ENCODE measurements around the gene TPST1. TPM values are rescaled to one million over a fixed set of nuclear protein-coding genes. Genes with fewer than 3 reads are reported as not detected.
"Not testable (repeated sequence)": the region's sequence is repeated elsewhere in the genome, so short reads cannot be mapped to it uniquely, and the experiment has no call there.

The TPST1 gene
- total RNA-seq, 4 donors from 2014 or later: 5.2 to 20.0 (median 8.2) TPM

DNA sequence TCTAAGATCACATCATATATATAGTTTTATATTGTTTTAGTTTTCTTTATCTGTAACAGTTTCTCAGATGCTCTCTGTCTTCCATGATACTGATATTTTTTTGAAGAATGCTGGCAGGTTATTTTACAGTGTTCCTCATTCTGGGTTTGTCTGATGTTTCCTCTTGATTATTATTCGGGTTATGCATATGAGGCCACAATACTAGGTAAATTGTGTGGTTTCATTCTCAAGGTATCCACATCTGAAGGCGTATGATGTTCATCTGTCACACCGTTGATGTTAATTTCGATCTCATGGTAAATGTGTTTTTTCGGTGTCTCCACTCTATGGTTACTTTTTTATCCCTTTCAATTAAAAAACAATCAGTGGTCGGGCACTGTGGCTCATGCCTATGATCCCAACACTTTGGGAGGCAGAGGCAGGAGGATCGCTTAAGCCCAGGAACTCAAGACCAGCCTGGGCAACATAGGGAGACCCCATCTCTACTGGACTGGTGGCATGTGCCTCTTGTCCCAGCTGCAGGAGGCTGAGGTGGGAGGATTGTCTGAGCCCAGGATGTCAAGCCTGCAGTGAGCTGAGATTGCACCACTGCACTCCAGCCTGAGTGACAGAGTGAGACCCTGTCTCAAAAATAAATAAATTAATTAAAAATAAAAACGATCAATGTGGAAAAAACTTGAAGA, 108.9 kb downstream of the TPST1 start:
- TF ChIP-seq EP300 (IDR thresholded peaks at IDR 0.05): no peak
- TF ChIP-seq POLR2A (IDR thresholded peaks at IDR 0.05): no peak
- TF ChIP-seq, protein P1, sequence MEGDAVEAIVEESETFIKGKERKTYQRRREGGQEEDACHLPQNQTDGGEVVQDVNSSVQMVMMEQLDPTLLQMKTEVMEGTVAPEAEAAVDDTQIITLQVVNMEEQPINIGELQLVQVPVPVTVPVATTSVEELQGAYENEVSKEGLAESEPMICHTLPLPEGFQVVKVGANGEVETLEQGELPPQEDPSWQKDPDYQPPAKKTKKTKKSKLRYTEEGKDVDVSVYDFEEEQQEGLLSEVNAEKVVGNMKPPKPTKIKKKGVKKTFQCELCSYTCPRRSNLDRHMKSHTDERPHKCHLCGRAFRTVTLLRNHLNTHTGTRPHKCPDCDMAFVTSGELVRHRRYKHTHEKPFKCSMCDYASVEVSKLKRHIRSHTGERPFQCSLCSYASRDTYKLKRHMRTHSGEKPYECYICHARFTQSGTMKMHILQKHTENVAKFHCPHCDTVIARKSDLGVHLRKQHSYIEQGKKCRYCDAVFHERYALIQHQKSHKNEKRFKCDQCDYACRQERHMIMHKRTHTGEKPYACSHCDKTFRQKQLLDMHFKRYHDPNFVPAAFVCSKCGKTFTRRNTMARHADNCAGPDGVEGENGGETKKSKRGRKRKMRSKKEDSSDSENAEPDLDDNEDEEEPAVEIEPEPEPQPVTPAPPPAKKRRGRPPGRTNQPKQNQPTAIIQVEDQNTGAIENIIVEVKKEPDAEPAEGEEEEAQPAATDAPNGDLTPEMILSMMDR (IDR thresholded peaks at IDR 0.05): no peak
- TF ChIP-seq POLR2AphosphoS5 (IDR thresholded peaks at IDR 0.05): no peak
- H3K9me3 ChIP-seq: no peaks in the 10 kb centered on the region
- 85% methylated on average over 8 of the region's 8 CpGs for WGBS

DNA sequence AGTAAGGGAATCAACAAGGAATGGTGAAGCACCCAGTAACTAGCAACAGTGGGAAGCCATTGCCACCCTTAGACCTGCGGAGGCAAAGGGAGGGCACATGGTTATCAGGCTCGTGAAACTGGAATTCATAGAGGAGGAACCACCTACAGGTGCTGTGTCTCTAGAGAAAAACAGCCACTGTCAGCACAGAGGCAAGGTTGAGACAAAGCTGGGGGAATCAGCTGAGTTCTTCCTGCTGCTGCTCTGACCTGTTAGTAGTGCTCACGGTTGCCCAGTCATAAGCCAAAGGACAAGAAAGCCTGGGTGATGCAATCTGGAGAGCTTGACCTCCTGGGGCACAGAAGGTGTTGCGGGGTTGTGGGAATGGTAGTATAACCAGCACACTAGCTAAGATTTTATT, 110.1 kb downstream of the TPST1 start:
- Histone ChIP-seq H3K4me1 (no peaks in the 10 kb centered on the region), H3K27ac (no peak overlapping the region), H3K4me3 (no peak overlapping the region), H3K9me3 (no peaks in the 10 kb centered on the region), H3K27me3 (no peaks in the 10 kb centered on the region), H3K36me3 (no peaks in the 10 kb centered on the region)
- TF ChIP-seq POLR2A (IDR thresholded peaks at IDR 0.05): no peak
- TF ChIP-seq EP300 (IDR thresholded peaks at IDR 0.05): no peak
- no peak for TF ChIP-seq POLR2AphosphoS5 (IDR thresholded peaks at IDR 0.05)
- TF ChIP-seq, protein P1 (IDR thresholded peaks at IDR 0.05): no peak
- DNase-seq (ENCODE audit: low spot score in 2 of 2): no peak
- whole genome bisulfite sequencing: 89% methylated on average over 3 of the region's 4 CpGs

More for the DNA sequence above, 108.9 kb downstream of the TPST1 start:
- Histone ChIP-seq H3K27me3 (no peaks in the 10 kb centered on the region), H3K4me1 (no peaks in the 10 kb centered on the region), H3K27ac (no peak overlapping the region), H3K36me3 (no peaks in the 10 kb centered on the region), H3K4me3 (no peak overlapping the region)
- DNase-seq (ENCODE audit: low spot score in 2 of 2): no peak

DNA sequence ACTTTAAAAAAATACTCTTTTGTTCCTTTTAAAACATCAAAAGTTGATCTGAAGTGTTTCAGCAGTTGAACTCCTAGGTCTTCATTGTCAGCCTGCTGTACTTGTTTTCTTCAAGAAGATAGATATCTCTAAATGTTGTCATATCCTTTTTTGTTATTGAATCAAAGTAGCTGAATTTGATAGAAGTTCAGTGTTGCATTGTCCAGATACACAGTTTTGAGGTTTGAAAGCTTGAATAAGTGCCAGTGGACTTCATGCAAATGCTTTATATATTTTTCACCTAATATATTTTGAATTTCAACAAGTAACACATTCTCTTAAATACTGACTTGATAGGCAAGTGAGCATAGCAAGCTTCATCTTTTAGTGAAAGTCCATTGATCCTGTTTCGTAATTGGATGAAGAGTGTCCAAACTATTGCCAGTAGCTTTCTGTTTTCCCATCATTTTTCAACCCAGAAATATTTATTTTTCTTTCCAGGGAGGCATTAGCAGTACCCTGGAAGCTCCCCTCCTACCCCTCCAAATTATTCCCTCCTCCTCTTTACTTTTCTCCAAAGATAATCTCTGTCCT, 114.4 kb downstream of the TPST1 start:
- H3K27me3 ChIP-seq: no peaks in the 10 kb centered on the region
- H3K36me3 ChIP-seq: no peaks in the 10 kb centered on the region
- TF ChIP-seq POLR2AphosphoS5 (IDR thresholded peaks at IDR 0.05) (no peak), EP300 (IDR thresholded peaks at IDR 0.05) (no peak), POLR2A (IDR thresholded peaks at IDR 0.05) (no peak)
- TF ChIP-seq, protein P1 (IDR thresholded peaks at IDR 0.05): no peak
- WGBS: 86% methylated on average over 1 of the region's 1 CpG
- H3K9me3 ChIP-seq: no peaks in the 10 kb centered on the region
- H3K27ac ChIP-seq: no peak overlapping the region
- no peak for DNase-seq (ENCODE audit: low spot score in 2 of 2)
- H3K4me3 ChIP-seq: no peak overlapping the region
- no peaks in the 10 kb centered on the region for H3K4me1 ChIP-seq

DNA sequence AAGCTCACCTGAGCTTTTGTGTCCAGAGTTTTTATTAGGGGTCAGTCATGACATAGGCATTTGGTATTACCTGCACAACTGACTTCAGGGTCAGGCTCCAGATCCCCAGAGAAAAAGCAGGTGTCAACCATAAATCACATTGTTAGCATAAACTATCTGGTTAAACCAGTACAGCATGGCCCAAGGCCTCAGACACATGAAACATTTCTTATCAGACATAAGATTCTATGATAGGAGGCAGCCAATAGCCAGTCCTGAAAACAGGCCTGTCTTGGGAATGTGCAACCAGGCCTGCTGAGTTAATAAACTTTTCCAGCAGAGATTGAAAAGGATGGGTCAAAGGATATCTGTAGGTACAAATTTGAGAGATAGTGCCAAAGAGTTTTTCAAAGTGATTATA, 116.1 kb downstream of the TPST1 start:
- TF ChIP-seq POLR2A (IDR thresholded peaks at IDR 0.05) (no peak), EP300 (IDR thresholded peaks at IDR 0.05) (no peak), POLR2AphosphoS5 (IDR thresholded peaks at IDR 0.05) (no peak)
- TF ChIP-seq, protein P1 (IDR thresholded peaks at IDR 0.05): no peak
- Histone ChIP-seq H3K9me3 (no peaks in the 10 kb centered on the region), H3K27ac (no peak overlapping the region), H3K4me3 (no peak overlapping the region), H3K36me3 (no peaks in the 10 kb centered on the region), H3K27me3 (no peaks in the 10 kb centered on the region), H3K4me1 (no peaks in the 10 kb centered on the region)
- no peak for DNase-seq (ENCODE audit: low spot score in 2 of 2)

DNA sequence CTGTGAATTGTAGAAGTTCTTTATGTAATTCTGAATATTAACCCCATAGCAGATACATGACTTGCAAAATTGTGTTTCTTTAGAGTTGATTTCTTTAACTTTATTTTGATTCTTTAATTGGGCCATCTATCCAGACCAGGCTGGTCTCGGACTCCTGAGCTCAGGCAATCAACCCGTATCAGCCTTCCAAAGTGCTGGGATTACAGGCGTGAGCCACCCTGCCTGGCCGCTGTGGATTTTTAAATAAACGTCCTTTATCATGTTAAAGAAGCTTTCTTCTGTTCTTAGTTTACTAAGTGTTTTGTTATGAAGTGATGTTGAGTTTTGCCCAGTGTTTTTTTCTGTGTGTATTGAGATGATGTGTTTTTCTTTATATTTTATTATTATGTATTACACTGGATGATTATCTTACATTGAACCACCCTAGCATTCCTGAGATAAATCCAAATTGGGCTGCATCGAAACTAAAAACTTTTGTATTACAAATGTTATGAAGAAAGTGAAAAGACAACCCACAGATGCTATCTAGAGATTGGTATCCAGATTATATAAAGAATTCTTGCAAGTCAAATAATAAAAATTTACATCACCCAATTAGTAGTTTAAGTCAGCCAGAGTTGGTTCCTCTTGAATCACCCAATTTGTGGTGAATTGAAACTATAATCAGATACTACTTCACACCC, 118.1 kb downstream of the TPST1 start:
- Histone ChIP-seq H3K27ac (no peak overlapping the region), H3K27me3 (no peaks in the 10 kb centered on the region), H3K4me1 (no peaks in the 10 kb centered on the region), H3K9me3 (no peaks in the 10 kb centered on the region), H3K36me3 (no peaks in the 10 kb centered on the region), H3K4me3 (no peak overlapping the region)
- WGBS: 88% methylated on average over 6 of the region's 6 CpGs
- no peak for DNase-seq (ENCODE audit: low spot score in 2 of 2)
- TF ChIP-seq EP300 (IDR thresholded peaks at IDR 0.05): no peak
- TF ChIP-seq POLR2AphosphoS5 (IDR thresholded peaks at IDR 0.05): no peak
- TF ChIP-seq, protein P1 (IDR thresholded peaks at IDR 0.05): no peak
- TF ChIP-seq POLR2A (IDR thresholded peaks at IDR 0.05): no peak

DNA sequence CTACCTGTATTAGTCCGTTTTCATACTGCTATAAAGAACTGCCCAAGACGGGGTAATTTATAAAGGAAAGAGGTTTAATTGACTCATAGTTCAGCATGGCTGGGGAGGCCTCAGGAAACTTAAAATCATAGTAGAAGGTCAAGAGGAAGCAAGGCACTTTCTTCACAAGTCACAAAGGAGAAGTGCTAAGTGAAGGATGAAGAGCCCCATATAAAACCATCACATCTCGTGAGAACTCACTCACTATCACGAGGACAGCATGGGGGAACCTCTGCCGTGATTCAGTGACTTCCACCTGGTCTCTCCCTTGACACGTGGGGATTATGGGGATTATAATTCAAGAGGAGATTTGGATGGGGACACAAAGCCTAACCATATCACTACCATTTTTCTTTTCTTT, 119.9 kb downstream of the TPST1 start:
- H3K9me3 ChIP-seq; H3K4me3 ChIP-seq; H3K27me3 ChIP-seq; H3K36me3 ChIP-seq; H3K27ac ChIP-seq; DNase-seq (ENCODE audit: low spot score in 2 of 2); H3K4me1 ChIP-seq: not testable (repeated sequence)
- 94% methylated on average over 6 of the region's 6 CpGs for WGBS
